ENCODE results near the gene SPEM2. TPM values are rescaled to one million over a fixed set of nuclear protein-coding genes. Genes with fewer than 3 reads are reported as not detected.
A peak's percentile ranks its signal among the peaks of the same experiment; 100 is the strongest.

Gene SPEM2
- polyA plus RNA-seq, 1 of the 3 experiments (the other 2 are of a cell fraction), result not detected

DNA sequence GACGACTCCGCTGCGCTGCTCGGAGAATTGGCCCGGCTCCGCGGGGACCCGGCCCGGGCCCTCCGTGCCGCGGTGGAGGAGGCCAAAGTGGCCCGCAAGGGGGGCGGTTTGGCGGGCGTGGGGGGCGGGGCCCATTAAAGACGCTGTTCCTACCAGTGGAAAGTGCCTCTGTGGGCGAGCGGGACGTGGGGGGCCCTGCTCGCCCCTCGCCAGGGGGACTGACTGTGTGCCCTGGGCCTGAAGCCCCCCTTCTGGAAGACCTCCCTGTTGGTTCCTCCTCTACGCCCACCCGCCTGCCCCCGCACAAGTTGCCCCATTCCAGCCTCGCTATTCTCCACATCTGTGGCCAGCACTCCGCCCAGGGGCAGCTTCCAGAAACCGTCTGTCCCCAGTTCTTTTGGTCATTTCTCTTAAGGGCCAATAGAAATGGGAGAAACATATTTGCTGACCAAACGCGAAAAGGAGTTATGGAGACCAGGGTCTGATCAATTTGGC is 12.0 kb downstream of the SPEM2 start:
- H3K36me3 ChIP-seq (replicated peaks in 1 of 2; ENCODE audit: control insufficient read depth in 1 of 2, insufficient read depth in 2 of 2, low read length in 1 of 2), result peaks cover 0 to 4% of the 10 kb centered on the region in 2 experiments

DNA sequence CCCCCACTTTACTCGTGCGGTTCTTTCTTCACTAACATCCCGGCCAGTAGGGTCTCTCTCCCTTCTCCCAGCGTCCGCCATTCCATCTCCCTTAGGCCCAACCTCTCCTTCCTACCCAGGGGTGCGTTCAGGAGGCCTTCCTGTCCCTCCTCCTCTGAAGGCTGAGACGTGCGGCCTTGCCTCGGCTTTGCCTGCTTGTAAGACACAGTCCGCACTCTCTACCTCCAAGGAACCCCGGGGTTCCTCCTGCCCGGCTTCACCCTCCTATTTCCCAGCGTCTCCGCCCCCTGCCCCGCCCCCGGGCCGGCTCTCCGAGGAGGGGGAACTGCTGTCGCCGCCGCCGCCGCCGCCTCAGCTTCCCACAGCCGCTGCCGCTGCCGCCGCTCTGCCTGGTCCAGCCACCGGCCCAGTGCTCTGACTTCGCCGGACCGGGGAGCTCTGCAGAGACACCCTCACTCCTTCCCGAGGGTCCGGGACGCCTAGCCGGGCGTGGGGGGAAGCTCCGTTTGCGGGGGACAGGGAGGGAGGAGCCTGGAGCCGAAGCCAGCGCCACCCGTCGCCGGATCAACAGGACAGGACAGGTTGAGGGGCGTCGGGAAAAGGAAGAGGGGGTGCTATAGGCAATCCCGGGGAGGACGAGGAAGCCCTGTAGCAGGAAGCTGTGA is 12.7 kb downstream of the SPEM2 start:
- TF ChIP-seq FOXM1 (IDR thresholded peaks at IDR 0.05; ENCODE audit: low read depth), result no peak
- TF ChIP-seq MAX (IDR thresholded peaks at IDR 0.05; ENCODE audit: low read depth), result no peak
- TF ChIP-seq NRF1 (IDR thresholded peaks at IDR 0.05; ENCODE audit: low read depth, low read length), result no peak
- TF ChIP-seq JUND (IDR thresholded peaks at IDR 0.05), result no peak
- TF ChIP-seq POLR2AphosphoS5 (IDR thresholded peaks at IDR 0.05; ENCODE audit: low read depth, low read length), result no peak
- no peak for TF ChIP-seq TAF1 (IDR thresholded peaks at IDR 0.05; ENCODE audit: borderline replicate concordance, low read depth, low read length)
- no peak for TF ChIP-seq NFIC (IDR thresholded peaks at IDR 0.05; ENCODE audit: borderline replicate concordance)
- TF ChIP-seq SMC3 (IDR thresholded peaks at IDR 0.05; ENCODE audit: low read depth, low read length), result no peak
- TF ChIP-seq YY1 (IDR thresholded peaks at IDR 0.05; ENCODE audit: low read depth), result no peak
- TF ChIP-seq TEAD4 (IDR thresholded peaks at IDR 0.05; ENCODE audit: borderline replicate concordance, insufficient read depth), result no peak
- TF ChIP-seq, protein P1, sequence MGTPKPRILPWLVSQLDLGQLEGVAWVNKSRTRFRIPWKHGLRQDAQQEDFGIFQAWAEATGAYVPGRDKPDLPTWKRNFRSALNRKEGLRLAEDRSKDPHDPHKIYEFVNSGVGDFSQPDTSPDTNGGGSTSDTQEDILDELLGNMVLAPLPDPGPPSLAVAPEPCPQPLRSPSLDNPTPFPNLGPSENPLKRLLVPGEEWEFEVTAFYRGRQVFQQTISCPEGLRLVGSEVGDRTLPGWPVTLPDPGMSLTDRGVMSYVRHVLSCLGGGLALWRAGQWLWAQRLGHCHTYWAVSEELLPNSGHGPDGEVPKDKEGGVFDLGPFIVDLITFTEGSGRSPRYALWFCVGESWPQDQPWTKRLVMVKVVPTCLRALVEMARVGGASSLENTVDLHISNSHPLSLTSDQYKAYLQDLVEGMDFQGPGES (IDR thresholded peaks at IDR 0.05; ENCODE audit: low read depth, low read length), result no peak
- TF ChIP-seq RCOR1 (IDR thresholded peaks at IDR 0.05; ENCODE audit: low read length), result no peak
- no peak for TF ChIP-seq FOXJ3 (CRISPR knock-in tag; IDR thresholded peaks at IDR 0.05)
- no peak for TF ChIP-seq RFX5 (IDR thresholded peaks at IDR 0.05; ENCODE audit: low read length)
- TF ChIP-seq, protein P2, sequence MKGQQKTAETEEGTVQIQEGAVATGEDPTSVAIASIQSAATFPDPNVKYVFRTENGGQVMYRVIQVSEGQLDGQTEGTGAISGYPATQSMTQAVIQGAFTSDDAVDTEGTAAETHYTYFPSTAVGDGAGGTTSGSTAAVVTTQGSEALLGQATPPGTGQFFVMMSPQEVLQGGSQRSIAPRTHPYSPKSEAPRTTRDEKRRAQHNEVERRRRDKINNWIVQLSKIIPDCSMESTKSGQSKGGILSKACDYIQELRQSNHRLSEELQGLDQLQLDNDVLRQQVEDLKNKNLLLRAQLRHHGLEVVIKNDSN (IDR thresholded peaks at IDR 0.05; ENCODE audit: borderline replicate concordance, low read depth), result no peak
- no peak for TF ChIP-seq ELF1 (IDR thresholded peaks at IDR 0.05)
- TF ChIP-seq MEF2A (IDR thresholded peaks at IDR 0.05; ENCODE audit: borderline replicate concordance, low read depth), result no peak
- TF ChIP-seq TCF12 (IDR thresholded peaks at IDR 0.05), result no peak
- H3K27me3 ChIP-seq (ENCODE audit: insufficient read depth), result no peaks in the 10 kb centered on the region
- no peak overlapping the region; a peak in 1 of 4 replicates for H3K27ac ChIP-seq (ENCODE audit: low read depth in 2 of 2, low read length in 1 of 2)
- no peaks in the 10 kb centered on the region for H4K20me1 ChIP-seq (ENCODE audit: insufficient read depth)
- WGBS (ENCODE audit: low lambda C conversion rate), result 93% methylated on average over 48 of the region's 48 CpGs
- ChIA-PET CTCF (interaction anchor here (0.9 to 3.9 kb wide), 12 partner anchors 10 to 123 kb away, joined by 3 to 27 read pairs (median 7); partner anchors contain the start of genes NLGN2, POLR2A, SENP3 and TMEM95), POLR2A (interaction anchor here (1.9 kb wide), 1 partner anchor 46 kb away, joined by 11 read pairs; the partner anchor contains the start of gene POLR2A)
- H3K4me3 ChIP-seq (ENCODE audit: low read depth in 2 of 2, low read length in 1 of 2), result no peak overlapping the region
- peaks cover 0 to 4% of the 10 kb centered on the region in 2 experiments for H3K36me3 ChIP-seq (replicated peaks in 1 of 2; ENCODE audit: control insufficient read depth in 1 of 2, insufficient read depth in 2 of 2, low read length in 1 of 2)
- H3K79me2 ChIP-seq (ENCODE audit: insufficient read depth), result peaks cover 7% of the 10 kb centered on the region; the same call in 1 of the 2 replicates
- H3K4me1 ChIP-seq (ENCODE audit: control insufficient read depth in 1 of 2, insufficient read depth in 2 of 2, low read depth in 1 of 2, low read length in 1 of 2), result peaks cover 0 to 27% of the 10 kb centered on the region in 2 experiments; a peak in 1 of 4 replicates
- peaks cover 14% of the 10 kb centered on the region for H3F3A ChIP-seq (replicated peaks; ENCODE audit: insufficient read depth)
- no peak overlapping the region for H3K4me2 ChIP-seq
- H3K9me2 ChIP-seq, result no peaks in the 10 kb centered on the region
- H3K9ac ChIP-seq, result no peak overlapping the region
- H2AFZ ChIP-seq (ENCODE audit: low read depth), result no peak overlapping the region
- no peak for DNase-seq
- no peaks in the 10 kb centered on the region for H3K9me3 ChIP-seq

More for the DNA sequence above, 12.0 kb downstream of the SPEM2 start:
- Histone ChIP-seq H3K27me3 (ENCODE audit: insufficient read depth) (no peaks in the 10 kb centered on the region), H3K9me2 (no peaks in the 10 kb centered on the region), H3K4me3 (ENCODE audit: low read depth in 2 of 2, low read length in 1 of 2) (peak overlapping the region in 1 of 2 experiments; percentile 14; a peak in 1 of 4 replicates), H3K27ac (ENCODE audit: low read depth in 2 of 2, low read length in 1 of 2) (no peak overlapping the region), H3K9me3 (no peaks in the 10 kb centered on the region), H3K4me1 (ENCODE audit: control insufficient read depth in 1 of 2, insufficient read depth in 2 of 2, low read depth in 1 of 2, low read length in 1 of 2) (peaks cover 0 to 27% of the 10 kb centered on the region in 2 experiments; a peak in 1 of 4 replicates), H2AFZ (ENCODE audit: low read depth) (no peak overlapping the region), H3K9ac (no peak overlapping the region), H3K79me2 (ENCODE audit: insufficient read depth) (peaks cover 7% of the 10 kb centered on the region; the same call in 1 of the 2 replicates), H4K20me1 (ENCODE audit: insufficient read depth) (no peaks in the 10 kb centered on the region), H3F3A (replicated peaks; ENCODE audit: insufficient read depth) (peaks cover 14% of the 10 kb centered on the region), H3K4me2 (no peak overlapping the region)
- no peak for DNase-seq
- CTCF ChIA-PET, result interaction anchor here (0.8 to 3.9 kb wide), 29 partner anchors 9 to 622 kb away, joined by 3 to 27 read pairs (median 6); partner anchors contain the start of genes CHRNB1, NLGN2, POLR2A and SENP3
- TF ChIP-seq, protein P2 (IDR thresholded peaks at IDR 0.05; ENCODE audit: borderline replicate concordance, low read depth), result no peak
- TF ChIP-seq GABPA (IDR thresholded peaks at IDR 0.05; ENCODE audit: low read depth), result no peak
- TF ChIP-seq FOXM1 (IDR thresholded peaks at IDR 0.05; ENCODE audit: low read depth), result no peak
- no peak for TF ChIP-seq JUND (IDR thresholded peaks at IDR 0.05)
- POLR2A ChIA-PET, result interaction anchor here (1.0 to 1.9 kb wide), 3 partner anchors 33 to 81 kb away, joined by 3 to 11 read pairs (median 4); partner anchors contain the start of genes POLR2A and TMEM256
- 86% methylated on average over 9 of the region's 31 CpGs for WGBS (ENCODE audit: low lambda C conversion rate)
